ENCODE data around the gene CXCL14.

Gene CXCL14

GRCh38 chr5:135625486-135625885 lies 46.7 kb upstream of the CXCL14 start:
- no peak for ATAC-seq (ENCODE audit: insufficient read depth, low read depth)
- no peak overlapping the region for H3K27ac ChIP-seq (ENCODE audit: low read length)
- no peaks in the 10 kb centered on the region for H3K9me3 ChIP-seq (ENCODE audit: insufficient read depth, low read length, severe bottlenecking)
- no peak overlapping the region for H2AFZ ChIP-seq (ENCODE audit: low read depth, low read length)
- no peak for TF ChIP-seq EZH2 (IDR thresholded peaks at IDR 0.05; ENCODE audit: borderline replicate concordance, low read depth, low read length, severe bottlenecking)
- no peak for TF ChIP-seq CTCF (IDR thresholded peaks at IDR 0.05; ENCODE audit: borderline replicate concordance, extremely low read depth, low read length, poor library complexity, severe bottlenecking)
- no peak overlapping the region for H3K9ac ChIP-seq (ENCODE audit: low read depth, low read length)
- H3K4me1 ChIP-seq (ENCODE audit: insufficient read depth, low read length) = no peaks in the 10 kb centered on the region
- H3K27me3 ChIP-seq (ENCODE audit: insufficient read depth, low read length, poor library complexity) = peaks cover 16% of the 10 kb centered on the region
- no peaks in the 10 kb centered on the region for H3K79me2 ChIP-seq (ENCODE audit: insufficient read depth, low read length)
- DNase-seq = no peak
- no peaks in the 10 kb centered on the region for H3K36me3 ChIP-seq (ENCODE audit: insufficient read depth, low read length)
- no peak overlapping the region for H3K4me3 ChIP-seq (ENCODE audit: low read depth in 1 of 2, low read length in 2 of 2)
- no peaks in the 10 kb centered on the region for H4K20me1 ChIP-seq (ENCODE audit: insufficient read depth, low read length)
- no peak overlapping the region for H3K4me2 ChIP-seq (ENCODE audit: insufficient read depth, low read length)

- no peaks in the 10 kb centered on the region for H3K4me1 ChIP-seq (ENCODE audit: insufficient read depth, low read length)
- no peaks in the 10 kb centered on the region for H3K36me3 ChIP-seq (ENCODE audit: insufficient read depth, low read length)
- no peak for TF ChIP-seq EZH2 (IDR thresholded peaks at IDR 0.05; ENCODE audit: borderline replicate concordance, low read depth, low read length, severe bottlenecking)
- no peak overlapping the region for H3K4me3 ChIP-seq (ENCODE audit: low read depth in 1 of 2, low read length in 2 of 2)
- H3K27me3 ChIP-seq (ENCODE audit: insufficient read depth, low read length, poor library complexity) = peaks cover 16% of the 10 kb centered on the region
- no peaks in the 10 kb centered on the region for H4K20me1 ChIP-seq (ENCODE audit: insufficient read depth, low read length)
- H3K27ac ChIP-seq (ENCODE audit: low read length) = no peak overlapping the region
- no peak for DNase-seq
- H3K4me2 ChIP-seq (ENCODE audit: insufficient read depth, low read length) = no peak overlapping the region
- no peaks in the 10 kb centered on the region for H3K79me2 ChIP-seq (ENCODE audit: insufficient read depth, low read length)
- H2AFZ ChIP-seq (ENCODE audit: low read depth, low read length) = no peak overlapping the region
- no peak for ATAC-seq (ENCODE audit: insufficient read depth, low read depth)
- no peak overlapping the region for H3K9ac ChIP-seq (ENCODE audit: low read depth, low read length)
- H3K9me3 ChIP-seq (ENCODE audit: insufficient read depth, low read length, severe bottlenecking) = peaks cover 2% of the 10 kb centered on the region
Observed at GRCh38 chr5:135625061-135625460, 46.3 kb upstream of the CXCL14 start.

- Histone ChIP-seq H3K27me3 (ENCODE audit: insufficient read depth, low read length, poor library complexity) (peaks cover 9% of the 10 kb centered on the region), H3K9me3 (ENCODE audit: insufficient read depth, low read length, severe bottlenecking) (peaks cover 12% of the 10 kb centered on the region), H4K20me1 (ENCODE audit: insufficient read depth, low read length) (no peaks in the 10 kb centered on the region), H3K4me1 (ENCODE audit: insufficient read depth, low read length) (no peaks in the 10 kb centered on the region), H3K36me3 (ENCODE audit: insufficient read depth, low read length) (no peaks in the 10 kb centered on the region), H2AFZ (ENCODE audit: low read depth, low read length) (no peak overlapping the region), H3K79me2 (ENCODE audit: insufficient read depth, low read length) (no peaks in the 10 kb centered on the region), H3K4me2 (ENCODE audit: insufficient read depth, low read length) (no peak overlapping the region), H3K9ac (ENCODE audit: low read depth, low read length) (no peak overlapping the region), H3K4me3 (ENCODE audit: low read depth in 1 of 2, low read length in 2 of 2) (no peak overlapping the region), H3K27ac (ENCODE audit: low read length) (no peak overlapping the region)
- TF ChIP-seq EZH2 (IDR thresholded peaks at IDR 0.05; ENCODE audit: borderline replicate concordance, low read depth, low read length, severe bottlenecking) (no peak), CTCF (IDR thresholded peaks at IDR 0.05; ENCODE audit: borderline replicate concordance, extremely low read depth, low read length, poor library complexity, severe bottlenecking) (no peak)
- ATAC-seq (ENCODE audit: insufficient read depth, low read depth) (no peak), DNase-seq (no peak)
Observed at GRCh38 chr5:135623186-135623715, 44.5 kb upstream of the CXCL14 start.

- ATAC-seq (ENCODE audit: insufficient read depth, low read depth) = no peak
- TF ChIP-seq EZH2 (IDR thresholded peaks at IDR 0.05; ENCODE audit: borderline replicate concordance, low read depth, low read length, severe bottlenecking) = no peak
- TF ChIP-seq CTCF (IDR thresholded peaks at IDR 0.05; ENCODE audit: borderline replicate concordance, extremely low read depth, low read length, poor library complexity, severe bottlenecking) = no peak
- no peak overlapping the region for H3K27ac ChIP-seq (ENCODE audit: low read length)
- H3K36me3 ChIP-seq (ENCODE audit: insufficient read depth, low read length) = no peaks in the 10 kb centered on the region
- no peak overlapping the region for H2AFZ ChIP-seq (ENCODE audit: low read depth, low read length)
- H3K4me3 ChIP-seq (ENCODE audit: low read depth in 1 of 2, low read length in 2 of 2) = no peak overlapping the region
- H3K4me1 ChIP-seq (ENCODE audit: insufficient read depth, low read length) = no peaks in the 10 kb centered on the region
- peaks cover 12% of the 10 kb centered on the region for H3K9me3 ChIP-seq (ENCODE audit: insufficient read depth, low read length, severe bottlenecking)
- no peaks in the 10 kb centered on the region for H4K20me1 ChIP-seq (ENCODE audit: insufficient read depth, low read length)
- H3K9ac ChIP-seq (ENCODE audit: low read depth, low read length) = no peak overlapping the region
- no peak overlapping the region for H3K4me2 ChIP-seq (ENCODE audit: insufficient read depth, low read length)
- no peak for DNase-seq
- H3K79me2 ChIP-seq (ENCODE audit: insufficient read depth, low read length) = no peaks in the 10 kb centered on the region
- no peaks in the 10 kb centered on the region for H3K27me3 ChIP-seq (ENCODE audit: insufficient read depth, low read length, poor library complexity)
Observed at GRCh38 chr5:135615581-135616260, 36.9 kb upstream of the CXCL14 start.

Measured in DND-41 (cell line).